ENCODE data around the gene NYAP1.

GRCh38 chr7:100457033-100457432 lies 26.7 kb upstream of the NYAP1 start:
- no peak for TF ChIP-seq POLR2AphosphoS5 (IDR thresholded peaks at IDR 0.05)
- TF ChIP-seq CTCF (IDR thresholded peaks at IDR 0.05) = no peak
- no peak for TF ChIP-seq POLR2A (IDR thresholded peaks at IDR 0.05)

All from breast epithelium (tissue), 3 donors.